Measurements from ENCODE around the gene NGEF.

- TF ChIP-seq CTCF (IDR thresholded peaks at IDR 0.05) (no peak), ZFX (IDR thresholded peaks at IDR 0.05; ENCODE audit: borderline replicate concordance) (no peak)
Observed at GRCh38 chr2:232970051-232970450, 43.0 kb downstream of the NGEF start.

Measured in 22Rv1 (cell line).